ENCODE results near the gene NXNL1. TPM values are rescaled to one million over a fixed set of nuclear protein-coding genes. Genes with fewer than 3 reads are reported as not detected.
A peak's percentile ranks its signal among the peaks of the same experiment; 100 is the strongest.

NXNL1 gene
- total and polyA plus RNA-seq, 9 of the 15 experiments (the other 6 are each of a cell fraction or from before 2014, with no cell fraction given), result not detected

- TF ChIP-seq KAT2B (IDR thresholded peaks at IDR 0.05; ENCODE audit: low read depth, low read length) (no peak), ZNF124 (CRISPR knock-in tag; IDR thresholded peaks at IDR 0.05) (no peak), BRD9 (IDR thresholded peaks at IDR 0.05; ENCODE audit: low read depth, partially characterized antibody) (no peak), ATF1 (CRISPR knock-in tag; IDR thresholded peaks at IDR 0.05) (no peak), ATF1 (tag; IDR thresholded peaks at IDR 0.05) (peak; percentile 95), L3MBTL2 (IDR thresholded peaks at IDR 0.05) (peak; percentile 87), JUND (IDR thresholded peaks at IDR 0.05; ENCODE audit: borderline replicate concordance, low read depth, low read length) (peak; percentile 65), JUND (tag; IDR thresholded peaks at IDR 0.05; ENCODE audit: borderline replicate concordance, low read depth, low read length) (peak; percentile 38; the same call in 1 of the 3 replicates), IRF2 (CRISPR knock-in tag; IDR thresholded peaks at IDR 0.05) (no peak), MIER1 (IDR thresholded peaks at IDR 0.05; ENCODE audit: low read depth) (no peak), RBM25 (IDR thresholded peaks at IDR 0.05; ENCODE audit: low read depth, low read length, severe bottlenecking) (peak; percentile 68), ZNF75A (CRISPR knock-in tag; IDR thresholded peaks at IDR 0.05) (no peak), AFF1 (IDR thresholded peaks at IDR 0.05; ENCODE audit: low read depth in 1 of 2, partially characterized antibody in 2 of 2) (peak; percentile 44 to 85), CHAMP1 (IDR thresholded peaks at IDR 0.05) (no peak), ARID3B (CRISPR knock-in tag; IDR thresholded peaks at IDR 0.05; ENCODE audit: borderline replicate concordance) (no peak)
These were observed 40.9 kb downstream of the NXNL1 start, which contains the start of gene MVB12A (continued) for GRCh38 chr19:17419621-17420474.
